Renal cortical epithelial cell (primary cell): ENCODE data around the gene MDFI. TPM values are rescaled to one million over a fixed set of nuclear protein-coding genes. Genes with fewer than 3 reads are reported as not detected.
"Not testable (repeated sequence)": the region's sequence is repeated elsewhere in the genome, so short reads cannot be mapped to it uniquely, and the experiment has no call there.

Source experiments
- DNase-seq: peaks from one replicate; pipeline ENCODE4 v3.0.0-alpha.2; 2011; ENCODE audit warnings: low read depth
- total RNA-seq: library from RNA; depleted of rRNA; stranded (reverse); fragments of >200 nt; gene quantifications from 2 replicates; pipeline ENCODE4 v1.2.3, GENCODE V29; 2014

The MDFI gene
- total RNA-seq, 1 donor from 2014 or later = 3.4 TPM

- peak; percentile 71 for DNase-seq
Measured at GRCh38 chr6:41602864-41603608, 35.2 kb upstream of the MDFI start.

DNA sequence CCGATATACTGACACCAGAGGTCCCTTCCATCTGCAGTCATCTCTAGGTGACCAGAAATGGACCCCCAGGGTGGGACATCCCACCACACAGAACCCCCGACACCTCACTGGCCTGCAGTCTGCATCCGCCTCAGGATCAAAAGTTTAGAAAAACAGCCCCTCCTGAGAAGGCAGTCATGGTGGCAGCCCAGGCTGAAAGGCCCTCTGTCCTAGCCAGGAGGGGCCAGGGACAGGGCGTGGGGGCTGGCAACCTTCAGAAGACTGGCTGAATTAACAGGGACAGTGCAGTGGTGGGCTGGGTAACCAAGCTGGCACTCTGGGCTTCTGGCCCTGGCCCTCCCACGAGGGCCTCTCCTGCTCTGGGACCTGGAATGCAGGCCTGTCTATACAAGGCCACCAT is 34.3 kb upstream of the MDFI start:
- no peak for DNase-seq

DNA sequence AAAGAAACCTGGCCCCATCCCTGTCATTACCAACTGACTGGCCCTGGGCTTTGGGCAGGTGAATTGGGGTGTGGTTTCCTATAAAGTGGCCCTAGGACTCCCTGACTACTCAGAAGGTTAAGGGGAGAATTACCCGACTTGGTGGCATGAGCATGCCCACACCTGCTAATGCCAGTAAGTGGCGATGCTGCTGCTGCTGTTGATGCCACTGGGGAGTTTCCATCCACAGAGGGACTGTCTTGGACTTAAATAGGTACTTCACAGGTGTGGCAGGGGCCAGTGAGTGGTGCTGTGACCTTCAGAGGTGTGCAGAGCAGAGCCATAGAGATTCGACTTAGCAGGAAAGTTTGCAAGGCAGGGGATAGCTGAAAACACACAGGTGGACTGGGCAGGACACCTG is 32.6 kb upstream of the MDFI start:
- DNase-seq = no peak

GRCh38 chr6:41607036-41607435 is 31.2 kb upstream of the MDFI start:
- DNase-seq = no peak

- no peak for DNase-seq
Measured at GRCh38 chr6:41607736-41608135, 30.5 kb upstream of the MDFI start.

DNA sequence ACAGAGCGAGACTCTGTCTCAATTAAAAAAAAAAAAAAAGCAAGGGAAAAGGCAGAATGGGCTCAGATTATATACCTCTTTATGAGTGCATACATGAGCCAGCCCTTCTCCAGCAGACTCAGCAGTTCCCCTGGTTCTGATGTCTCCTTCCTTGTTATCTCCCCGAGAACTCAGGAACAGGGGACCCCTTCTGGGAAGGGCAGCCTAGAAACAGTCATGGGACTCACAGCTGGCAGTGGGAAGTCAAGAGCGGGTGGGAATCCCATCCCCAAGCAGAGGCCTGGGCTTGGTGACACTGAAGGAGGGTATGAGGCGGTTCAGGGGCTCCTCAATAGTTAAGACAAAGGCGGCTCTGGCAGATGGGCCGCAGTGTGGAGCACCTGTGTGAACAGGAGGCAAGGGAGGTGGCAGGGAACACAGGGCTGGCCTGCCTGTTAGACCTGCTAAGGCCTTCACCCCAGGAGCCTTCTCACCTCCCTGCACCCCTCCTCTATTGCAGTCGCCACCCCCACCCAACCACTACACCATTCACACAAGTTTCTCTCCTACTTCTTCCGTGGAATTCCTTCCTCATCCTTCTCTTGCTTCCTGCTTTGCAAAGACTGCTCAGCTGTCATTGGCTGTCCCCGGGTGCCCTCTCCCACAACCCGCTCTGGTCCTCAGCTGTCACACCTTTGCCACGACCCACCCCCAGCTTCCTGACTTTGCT is 29.7 kb upstream of the MDFI start:
- DNase-seq = no peak

DNA sequence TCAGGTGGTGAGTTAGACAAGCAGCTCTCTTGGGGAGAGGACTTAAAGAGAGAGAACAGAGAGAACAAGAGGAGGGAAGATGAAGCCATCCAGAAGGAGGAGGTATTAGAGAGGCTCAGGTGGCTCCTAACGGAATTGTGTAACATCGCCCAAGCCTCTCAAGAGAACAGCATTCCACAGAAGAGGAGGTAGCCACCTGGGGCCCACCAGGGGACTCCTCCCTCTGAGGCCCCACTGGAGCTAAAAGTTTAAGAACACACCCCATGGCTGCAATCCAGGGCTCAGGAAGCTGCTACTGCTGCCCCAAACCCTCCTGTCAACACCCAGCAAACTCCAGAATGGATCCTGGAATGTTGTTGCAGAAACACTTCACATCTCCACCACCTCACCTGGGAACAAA is 23.6 kb upstream of the MDFI start:
- DNase-seq = no peak

GRCh38 chr6:41615311-41615710 is 23.0 kb upstream of the MDFI start:
- no peak for DNase-seq

- no peak for DNase-seq
Measured at GRCh38 chr6:41618598-41618997, 19.7 kb upstream of the MDFI start.

DNA sequence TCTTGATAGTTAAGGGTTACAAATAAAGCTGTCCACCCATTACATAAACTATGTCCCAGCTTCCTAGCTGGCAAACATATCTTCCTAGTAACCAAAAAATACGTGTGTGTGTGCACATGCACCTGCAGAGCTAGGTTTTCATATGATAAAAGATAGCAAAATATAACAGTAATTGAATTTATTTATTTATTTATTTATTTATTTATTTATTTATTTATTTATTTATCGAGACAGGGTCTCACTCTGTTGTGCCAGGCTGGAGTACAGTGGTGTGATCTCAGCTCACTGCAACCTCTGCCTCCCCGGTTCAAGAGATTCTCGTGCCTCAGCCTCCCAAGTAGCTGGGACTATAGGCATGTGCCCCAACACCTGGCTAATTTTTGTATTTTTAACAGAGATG is 19.1 kb upstream of the MDFI start:
- not testable (repeated sequence) for DNase-seq

- no peak for DNase-seq
Measured at GRCh38 chr6:41621367-41621766, 16.9 kb upstream of the MDFI start.

GRCh38 chr6:41621802-41622201 is 16.5 kb upstream of the MDFI start:
- no peak for DNase-seq

GRCh38 chr6:41622206-41622988 is 15.9 kb upstream of the MDFI start:
- DNase-seq = no peak

DNA sequence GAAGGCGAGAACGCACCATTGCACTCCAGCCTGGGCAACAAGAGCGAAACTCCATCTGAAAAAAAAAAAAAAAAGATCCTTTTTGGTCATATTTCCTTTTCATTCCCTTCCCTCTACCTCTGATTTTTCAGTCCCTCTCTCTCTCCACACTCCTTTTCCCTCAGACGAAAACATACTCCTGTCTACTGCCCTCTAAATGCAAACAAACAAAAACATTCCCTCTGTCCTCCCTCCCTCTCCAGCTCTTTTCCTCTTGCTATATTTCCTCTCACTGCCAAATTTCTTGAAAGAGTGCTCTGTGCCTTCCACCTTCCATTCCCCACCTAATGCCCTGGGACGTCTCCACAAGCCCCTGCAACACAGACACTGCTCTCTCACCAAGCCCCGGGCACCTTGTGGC is 14.9 kb upstream of the MDFI start:
- no peak for DNase-seq

GRCh38 chr6:41624621-41625380 is 13.5 kb upstream of the MDFI start:
- no peak for DNase-seq

GRCh38 chr6:41625442-41625841 is 12.8 kb upstream of the MDFI start:
- DNase-seq = peak; percentile 22

DNA sequence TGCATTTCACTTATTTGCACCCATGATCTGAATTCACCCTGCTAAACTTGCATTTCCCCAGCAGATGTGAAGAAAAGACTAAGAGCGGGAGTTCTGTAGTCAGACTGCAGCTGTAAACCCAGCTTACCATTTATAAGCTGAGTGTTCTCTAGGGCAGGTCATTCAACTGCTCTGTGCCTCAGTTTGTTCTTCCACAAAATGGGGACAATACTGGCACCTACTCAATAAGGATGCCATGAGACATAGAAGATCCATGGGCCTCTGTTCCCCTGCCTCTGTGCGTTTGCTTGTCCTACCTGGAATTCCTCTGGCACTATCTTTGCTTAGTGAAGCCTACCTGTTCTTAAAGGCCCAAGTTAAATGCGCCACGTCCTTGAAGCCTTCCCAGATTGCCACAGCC is 12.2 kb upstream of the MDFI start:
- no peak for DNase-seq

DNA sequence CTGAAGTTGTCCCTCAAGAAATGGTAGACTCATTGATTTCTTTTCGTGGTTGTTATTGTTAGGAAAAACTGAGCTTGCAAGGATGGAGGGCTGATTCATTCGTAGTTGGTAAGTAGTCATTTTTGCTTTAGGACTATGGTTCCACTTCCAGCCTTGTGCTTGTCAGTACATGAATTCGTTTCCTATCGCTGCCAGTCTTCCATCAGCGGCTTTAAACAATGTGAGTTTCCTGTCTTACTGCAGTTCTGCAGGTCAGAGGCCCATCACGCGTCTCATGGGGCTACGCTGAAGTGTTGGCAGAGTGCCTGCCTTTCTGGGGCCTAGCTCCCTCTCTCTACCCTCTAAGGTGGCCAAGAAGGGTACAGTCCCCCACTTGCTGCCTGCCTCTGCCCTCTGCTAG is 11.4 kb upstream of the MDFI start:
- DNase-seq = no peak

DNA sequence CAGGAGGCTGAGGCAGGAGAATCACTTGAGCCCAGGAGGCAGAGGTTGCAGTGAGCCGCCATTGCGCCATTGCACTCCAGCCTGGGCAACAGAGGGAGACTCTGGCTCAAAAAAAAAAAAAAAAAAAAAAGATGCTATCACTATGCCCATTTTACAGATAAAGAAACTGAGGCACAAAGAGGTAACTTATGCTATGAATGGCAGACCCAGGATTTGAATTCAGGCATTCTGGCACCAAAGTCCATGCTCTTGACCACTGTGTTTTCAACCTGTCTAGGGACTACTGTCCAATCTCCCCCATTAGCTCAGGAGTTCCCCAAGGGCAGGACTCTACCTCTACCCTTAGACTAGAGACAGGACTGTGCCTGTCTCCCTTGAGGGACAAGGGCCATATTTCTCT is 9.1 kb upstream of the MDFI start:
- no peak for DNase-seq

DNA sequence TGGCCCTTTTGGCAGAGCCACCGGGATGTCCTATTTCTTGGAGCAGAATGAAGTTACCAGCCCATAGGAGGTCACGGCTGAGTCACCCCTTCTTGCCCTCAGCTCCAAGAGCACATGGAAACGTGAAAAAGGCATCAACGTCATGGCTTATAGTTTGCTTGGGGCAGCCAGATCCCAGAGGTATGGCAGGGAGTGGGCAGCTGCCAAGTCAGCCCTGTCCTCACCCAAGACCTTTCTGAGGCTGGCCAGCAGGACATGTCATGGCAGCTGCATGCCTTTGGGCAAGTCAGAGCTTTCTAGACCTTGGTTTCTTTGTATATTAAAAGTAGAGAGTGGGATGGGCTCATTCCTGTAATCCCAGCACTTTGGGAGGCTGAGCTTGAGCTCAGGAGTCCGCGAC is 8.2 kb upstream of the MDFI start:
- DNase-seq = no peak

DNA sequence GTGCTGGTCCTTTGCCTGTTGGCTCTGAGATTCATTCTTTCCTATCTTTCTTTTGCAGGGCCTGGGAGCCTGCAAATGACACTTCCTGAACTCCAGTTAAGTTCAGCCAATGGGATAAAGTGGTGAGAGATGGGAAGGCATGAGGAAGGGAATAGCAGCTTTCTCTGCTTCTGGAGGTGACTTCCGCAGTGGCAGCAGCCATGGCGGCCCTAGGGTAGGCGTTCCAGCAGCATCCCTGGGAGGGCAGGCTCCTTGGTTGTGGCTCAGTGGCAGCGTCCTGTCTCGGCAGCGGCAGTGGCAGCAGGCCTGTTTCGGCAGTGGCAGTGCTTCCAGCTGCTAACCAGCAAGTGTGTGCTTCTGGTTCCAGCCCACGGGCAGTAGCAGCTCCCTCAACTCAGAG is 7.3 kb upstream of the MDFI start:
- no peak for DNase-seq

DNA sequence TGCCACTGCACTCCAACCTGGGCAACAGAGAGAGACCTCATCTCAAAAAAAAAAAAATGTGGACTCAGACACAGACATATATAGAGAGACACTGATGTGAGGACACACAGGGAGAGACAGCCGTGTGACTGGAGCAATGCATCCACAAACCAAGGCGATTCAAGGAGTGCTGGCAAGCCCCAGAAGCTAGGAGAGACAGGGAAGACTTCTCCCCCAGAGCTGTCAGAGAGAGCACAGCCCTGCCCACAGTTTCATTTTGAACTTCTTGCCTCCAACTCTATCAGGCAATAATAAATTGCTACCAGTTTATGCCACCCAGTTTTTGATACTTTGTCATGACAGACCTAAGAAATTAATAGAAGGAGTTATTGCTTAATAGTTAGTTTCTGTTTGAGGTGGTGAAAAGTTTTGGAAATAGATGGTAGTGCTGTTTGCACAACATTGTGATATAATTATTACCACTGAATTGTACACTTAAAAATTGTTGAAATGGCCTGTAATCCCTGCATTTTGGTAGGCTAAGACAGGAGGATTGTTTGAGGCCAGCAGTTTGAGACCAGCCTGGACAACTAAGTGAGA is 5.1 kb upstream of the MDFI start:
- DNase-seq = no peak
